Activated naive CD4-positive, alpha-beta T cell treated with anti-CD3 and anti-CD28 coated beads, Interleukin-2, amount 10 ng/mL, durations not matched to agents 7 days and 5 days (primary cell): ENCODE results near the gene MITF.

Source experiments
- CTCF ChIA-PET: fragments of 350-600 bp; sonication (Branson Sonifier 250); formaldehyde crosslinking; loops from one replicate; lab custom pipeline; 2021; ENCODE audit warnings: antibody characterized with exemption; lab: Charles Lee
- DNase-seq: peaks from one replicate; pipeline ENCODE4 v3.0.0-alpha.2; 2020
- H3K27ac Mint-ChIP-seq: one replicate; pipeline ENCODE4 v1.8.0; 2021; ENCODE audit warnings: mild to moderate bottlenecking, moderate library complexity, mixed read lengths
- H3K27me3 Mint-ChIP-seq: one replicate; pipeline ENCODE4 v1.8.0; 2021; ENCODE audit warnings: mild to moderate bottlenecking, mixed read lengths
- H3K36me3 Mint-ChIP-seq: one replicate; pipeline ENCODE4 v1.8.0; 2021; ENCODE audit warnings: mixed read lengths
- H3K4me1 Mint-ChIP-seq: one replicate; pipeline ENCODE4 v1.8.0; 2021; ENCODE audit warnings: mixed read lengths
- H3K4me3 Mint-ChIP-seq: one replicate; pipeline ENCODE4 v1.8.0; 2021; ENCODE audit warnings: mild to moderate bottlenecking, moderate library complexity, mixed read lengths
- H3K9me3 Mint-ChIP-seq: one replicate; pipeline ENCODE4 v1.8.0; 2021; ENCODE audit warnings: mixed read lengths

MITF gene

DNA sequence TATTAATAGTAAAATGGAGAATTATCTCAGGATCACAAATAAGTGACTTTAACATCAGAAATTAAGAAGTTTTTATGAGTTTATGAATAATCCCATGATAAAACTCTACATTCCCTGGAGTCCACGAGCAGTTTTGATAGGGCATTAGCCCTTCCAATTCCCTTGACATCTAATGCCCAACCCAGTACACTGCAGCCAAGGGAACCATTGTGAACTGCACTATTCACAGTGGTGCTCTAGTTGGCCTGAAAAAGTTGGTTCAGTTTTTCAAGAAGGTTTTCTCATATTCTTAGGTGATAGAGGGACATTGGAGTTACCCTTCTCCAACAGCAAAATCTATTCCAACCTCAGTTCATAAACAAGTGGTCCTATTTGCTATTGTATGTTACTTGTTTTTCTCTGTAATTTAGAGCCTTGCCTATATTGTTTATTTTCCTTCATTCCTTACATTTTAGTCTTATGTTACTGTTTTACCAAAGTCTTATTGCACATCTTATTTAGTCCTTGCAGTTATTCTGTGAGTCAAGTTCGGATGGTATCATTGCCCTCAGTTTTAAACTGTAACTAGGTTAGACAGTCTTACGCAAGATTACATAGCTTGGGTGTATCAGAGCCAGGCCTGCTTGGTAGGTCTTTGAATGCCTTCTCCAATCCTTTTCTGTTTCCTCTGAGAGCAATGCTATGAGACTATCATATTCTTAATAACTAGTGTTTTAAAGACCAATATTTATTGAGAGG lies 202.3 kb downstream of the MITF start:
- CTCF ChIA-PET, result no interaction called here
- no peaks in the 10 kb centered on the region for H3K4me1 Mint-ChIP-seq
- H3K36me3 Mint-ChIP-seq, result no peaks in the 10 kb centered on the region
- DNase-seq, result no peak
- no peaks in the 10 kb centered on the region for H3K27me3 Mint-ChIP-seq
- no peak overlapping the region for H3K4me3 Mint-ChIP-seq
- H3K9me3 Mint-ChIP-seq, result no peaks in the 10 kb centered on the region
- H3K27ac Mint-ChIP-seq, result no peak overlapping the region

DNA sequence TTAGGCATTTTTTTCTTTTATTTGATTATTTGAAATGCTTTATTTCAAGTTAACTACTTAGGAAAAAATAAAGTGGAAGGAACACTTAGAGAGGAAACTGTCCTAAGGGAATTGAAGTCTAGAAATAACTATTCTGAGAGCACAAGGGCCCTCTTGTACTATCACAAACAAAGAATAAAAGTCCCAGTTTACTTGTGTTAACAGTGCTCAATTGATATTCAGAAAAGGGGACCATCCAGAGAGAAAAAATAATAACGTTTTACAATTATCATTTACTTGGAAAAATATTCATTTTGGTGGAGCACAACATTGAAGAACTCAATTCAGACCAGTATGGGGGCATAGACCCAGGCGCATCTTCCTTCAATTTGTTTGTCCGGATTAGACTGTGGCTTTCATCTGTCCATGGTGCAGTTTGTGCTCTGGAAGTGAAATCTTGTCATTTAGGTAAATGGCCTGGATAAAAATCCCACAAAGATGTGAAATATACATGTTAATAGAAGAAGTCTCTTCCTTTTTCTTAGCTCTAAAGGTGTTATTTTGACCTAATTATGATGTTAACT lies 205.7 kb downstream of the MITF start:
- Mint-ChIP-seq H3K27me3 (no peaks in the 10 kb centered on the region), H3K4me1 (no peaks in the 10 kb centered on the region), H3K9me3 (no peaks in the 10 kb centered on the region), H3K4me3 (no peak overlapping the region), H3K36me3 (no peaks in the 10 kb centered on the region), H3K27ac (no peak overlapping the region)
- CTCF ChIA-PET, result no interaction called here
- DNase-seq, result no peak

DNA sequence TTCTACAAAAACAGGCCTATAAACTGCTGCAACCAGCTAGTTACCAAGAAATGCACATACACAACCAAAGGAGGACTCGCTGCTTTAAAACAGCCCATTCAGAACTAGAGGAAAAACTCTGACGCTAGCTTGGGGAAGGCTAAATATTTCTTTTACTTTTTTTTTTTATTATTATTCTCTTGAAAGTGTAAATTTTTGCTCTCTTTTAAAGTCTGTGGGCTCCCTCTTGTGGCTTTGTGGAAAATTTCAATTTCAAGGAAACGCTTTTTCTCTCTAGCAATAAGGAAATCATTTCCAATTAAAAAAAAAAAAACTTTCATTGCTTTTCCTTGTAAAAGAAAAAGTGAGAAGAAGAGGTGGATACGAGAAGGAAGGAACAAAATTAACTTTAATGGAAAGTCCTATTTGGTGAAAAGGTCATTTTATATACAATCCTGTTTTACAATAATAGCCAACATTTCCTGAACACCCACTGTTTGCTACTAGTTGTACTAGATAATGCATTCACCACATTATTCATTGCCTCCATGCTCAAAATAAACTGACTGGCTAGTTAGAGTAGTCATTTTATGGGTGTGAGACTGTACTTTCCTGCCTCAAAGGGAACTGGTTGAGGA lies 209.1 kb downstream of the MITF start:
- Mint-ChIP-seq H3K36me3 (no peaks in the 10 kb centered on the region), H3K4me1 (no peaks in the 10 kb centered on the region), H3K9me3 (no peaks in the 10 kb centered on the region), H3K27me3 (no peaks in the 10 kb centered on the region), H3K27ac (no peak overlapping the region), H3K4me3 (no peak overlapping the region)
- no peak for DNase-seq
- CTCF ChIA-PET, result interaction anchor here (0.7 kb wide), 1 partner anchor 822 kb away, joined by 3 read pairs; no protein-coding TSS in a partner anchor

DNA sequence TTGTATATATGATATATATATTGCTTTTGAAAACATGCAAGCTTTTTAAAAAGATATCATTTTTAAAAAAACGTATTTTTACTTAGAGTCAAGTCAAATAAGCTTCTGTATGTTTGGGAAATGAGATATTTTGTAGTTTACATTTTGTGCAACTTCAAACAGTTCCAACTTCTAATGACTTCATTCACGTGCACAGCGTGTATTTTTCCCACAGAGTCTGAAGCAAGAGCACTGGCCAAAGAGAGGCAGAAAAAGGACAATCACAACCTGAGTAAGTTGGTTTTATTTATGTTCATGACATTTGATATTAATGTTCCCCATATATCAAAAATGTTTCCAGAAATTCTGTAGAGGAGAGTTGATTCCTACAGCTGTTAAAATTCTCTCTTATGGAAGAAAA lies 212.4 kb downstream of the MITF start:
- no peaks in the 10 kb centered on the region for H3K9me3 Mint-ChIP-seq
- no peaks in the 10 kb centered on the region for H3K36me3 Mint-ChIP-seq
- H3K4me1 Mint-ChIP-seq, result no peaks in the 10 kb centered on the region
- H3K27ac Mint-ChIP-seq, result no peak overlapping the region
- H3K27me3 Mint-ChIP-seq, result no peaks in the 10 kb centered on the region
- no peak for DNase-seq
- no peak overlapping the region for H3K4me3 Mint-ChIP-seq
- CTCF ChIA-PET, result no interaction called here

DNA sequence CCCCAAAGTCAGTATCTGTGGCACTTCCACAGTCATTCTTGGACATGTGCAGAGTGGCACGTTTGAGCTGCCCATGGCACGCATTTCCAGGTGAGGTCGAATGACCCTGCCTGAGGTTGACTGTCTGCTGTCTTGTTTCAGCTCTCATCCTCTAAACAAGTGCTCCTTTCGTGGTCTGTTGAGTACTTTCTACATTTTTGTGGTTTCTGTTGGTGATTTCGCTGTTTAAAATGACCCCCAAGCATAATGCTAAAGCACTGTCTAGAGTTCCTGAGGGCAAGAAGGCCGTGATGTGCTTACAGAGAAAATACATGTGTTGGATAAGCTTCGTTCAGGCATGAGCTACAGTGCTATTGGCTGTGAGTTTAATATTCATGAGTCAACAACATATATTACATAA lies 220.3 kb downstream of the MITF start:
- Mint-ChIP-seq H3K27me3 (no peaks in the 10 kb centered on the region), H3K27ac (no peak overlapping the region), H3K9me3 (no peaks in the 10 kb centered on the region), H3K4me1 (no peaks in the 10 kb centered on the region), H3K4me3 (no peak overlapping the region), H3K36me3 (no peaks in the 10 kb centered on the region)
- no peak for DNase-seq
- CTCF ChIA-PET, result no interaction called here

DNA sequence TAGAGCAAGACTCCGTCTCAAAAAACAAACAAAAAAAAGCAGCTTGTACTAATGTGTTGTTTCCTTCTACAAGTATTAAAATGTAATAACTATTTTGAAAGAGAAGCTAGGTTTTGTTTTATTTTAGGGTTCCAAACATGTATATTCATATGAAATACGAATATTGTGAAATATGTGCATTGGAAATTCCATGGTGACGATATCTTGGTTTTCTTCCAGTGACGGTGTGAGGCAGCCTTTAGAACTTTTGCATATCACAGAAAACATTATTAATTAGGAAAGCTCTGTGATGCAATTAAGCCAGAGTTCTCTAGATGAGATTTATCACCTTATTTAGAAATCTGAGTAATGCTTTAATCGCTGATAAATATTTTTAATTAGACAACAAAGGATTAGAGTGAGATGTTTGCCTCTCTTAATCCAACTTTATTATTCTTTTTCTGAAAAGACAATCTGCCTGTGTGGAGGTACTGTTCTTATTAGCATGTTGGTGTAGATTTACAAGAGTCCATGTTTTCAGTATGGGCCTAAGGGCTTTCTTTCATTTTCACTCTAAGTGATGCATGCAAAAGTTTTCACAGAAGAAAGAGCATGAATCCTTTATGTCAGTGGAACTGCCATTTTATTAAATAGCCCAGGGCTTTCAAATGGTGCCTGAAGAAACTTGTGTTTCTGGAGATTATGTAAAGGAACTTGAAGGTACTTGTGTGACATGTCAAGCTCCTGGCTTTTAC lies 222.6 kb downstream of the MITF start:
- CTCF ChIA-PET, result no interaction called here
- Mint-ChIP-seq H3K9me3 (no peaks in the 10 kb centered on the region), H3K36me3 (no peaks in the 10 kb centered on the region), H3K27ac (no peak overlapping the region), H3K4me3 (no peak overlapping the region), H3K27me3 (peaks cover 4% of the 10 kb centered on the region), H3K4me1 (no peaks in the 10 kb centered on the region)
- DNase-seq, result no peak

DNA sequence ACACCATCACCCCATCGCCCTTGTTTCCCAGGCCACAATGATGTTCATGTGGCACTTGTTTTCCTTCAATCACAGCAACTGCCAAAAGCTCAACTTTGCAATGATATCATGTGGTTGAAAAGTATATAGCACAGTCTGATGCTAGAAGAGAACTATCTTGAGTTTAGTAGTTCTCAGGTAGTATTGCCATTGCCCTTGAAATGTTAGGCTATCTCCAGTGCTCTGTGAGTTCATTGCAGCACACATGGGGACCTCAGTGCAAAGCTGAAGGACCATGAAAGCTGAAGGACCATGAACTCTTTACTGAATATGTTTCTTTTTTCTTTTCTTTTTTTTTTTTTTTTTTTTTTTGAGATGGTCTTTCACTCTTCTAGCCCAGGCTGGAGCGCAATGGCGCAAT lies 224.4 kb downstream of the MITF start:
- Mint-ChIP-seq H3K9me3 (no peaks in the 10 kb centered on the region), H3K36me3 (no peaks in the 10 kb centered on the region), H3K27ac (no peak overlapping the region), H3K4me1 (no peaks in the 10 kb centered on the region), H3K4me3 (no peak overlapping the region), H3K27me3 (peaks cover 4% of the 10 kb centered on the region)
- CTCF ChIA-PET, result no interaction called here
- no peak for DNase-seq

DNA sequence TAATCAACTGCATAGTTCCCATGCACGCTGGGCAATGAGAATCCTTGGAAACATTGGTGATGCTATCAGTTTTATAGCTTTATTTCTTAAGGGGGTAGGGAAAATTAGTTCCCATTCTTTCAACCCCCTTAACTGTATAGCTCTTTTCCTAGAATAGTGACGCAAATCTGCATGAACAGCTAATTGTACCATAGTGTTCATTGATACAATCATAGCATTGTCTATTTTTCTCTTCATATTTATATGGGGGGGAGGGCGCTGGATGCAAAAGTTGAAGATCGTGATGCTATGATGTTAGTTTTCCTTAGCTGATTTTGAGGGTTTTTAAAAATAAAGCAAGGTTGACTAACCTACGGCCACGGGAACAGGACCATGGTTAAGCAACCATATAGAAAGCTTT lies 227.9 kb downstream of the MITF start:
- no peaks in the 10 kb centered on the region for H3K9me3 Mint-ChIP-seq
- H3K27me3 Mint-ChIP-seq, result peaks cover 4% of the 10 kb centered on the region
- no peaks in the 10 kb centered on the region for H3K36me3 Mint-ChIP-seq
- no peaks in the 10 kb centered on the region for H3K4me1 Mint-ChIP-seq
- H3K27ac Mint-ChIP-seq, result no peak overlapping the region
- no peak overlapping the region for H3K4me3 Mint-ChIP-seq
- CTCF ChIA-PET, result no interaction called here
- no peak for DNase-seq

DNA sequence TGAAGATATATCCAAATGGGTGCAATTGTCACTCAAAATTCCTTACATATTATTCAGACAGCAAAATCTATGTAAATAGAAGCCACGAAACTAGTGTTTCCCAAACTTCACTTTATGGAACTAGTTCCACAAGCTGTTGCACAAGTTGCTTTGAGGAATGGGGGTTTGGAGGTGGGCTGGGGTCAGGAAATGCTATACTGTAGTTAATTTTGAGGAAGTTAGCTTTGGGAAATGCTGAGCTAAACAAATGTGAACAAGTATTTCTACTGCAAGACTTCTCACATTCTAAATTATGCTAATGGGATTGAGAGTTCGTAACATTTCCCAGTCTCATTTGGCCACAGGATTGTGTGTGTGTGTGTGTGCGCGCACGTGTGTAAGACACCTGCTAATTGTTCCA lies 231.6 kb downstream of the MITF start:
- no peak for DNase-seq
- H3K27ac Mint-ChIP-seq, result no peak overlapping the region
- H3K4me3 Mint-ChIP-seq, result no peak overlapping the region
- no peaks in the 10 kb centered on the region for H3K27me3 Mint-ChIP-seq
- H3K4me1 Mint-ChIP-seq, result no peaks in the 10 kb centered on the region
- no peaks in the 10 kb centered on the region for H3K9me3 Mint-ChIP-seq
- CTCF ChIA-PET, result no interaction called here
- H3K36me3 Mint-ChIP-seq, result no peaks in the 10 kb centered on the region

DNA sequence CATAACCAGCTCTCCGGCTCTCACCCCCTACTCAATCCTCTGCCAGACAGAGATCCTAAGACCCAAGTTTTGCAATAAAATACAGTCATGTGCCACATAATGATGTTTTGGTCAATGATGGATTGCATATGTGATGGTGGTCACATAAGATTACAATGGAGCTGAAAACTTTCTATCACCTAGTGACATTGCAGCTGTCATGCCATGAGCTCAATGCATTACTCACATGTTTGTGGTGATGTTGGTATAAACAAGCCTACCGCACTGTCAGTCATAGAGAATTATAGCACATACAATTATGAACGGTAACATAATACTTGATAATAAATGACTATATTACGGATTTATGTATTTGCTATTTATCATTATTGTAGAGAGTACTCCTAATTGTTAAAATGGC lies 233.4 kb downstream of the MITF start:
- Mint-ChIP-seq H3K27me3 (no peaks in the 10 kb centered on the region), H3K4me3 (no peak overlapping the region), H3K27ac (no peak overlapping the region), H3K4me1 (no peaks in the 10 kb centered on the region), H3K36me3 (no peaks in the 10 kb centered on the region), H3K9me3 (peaks cover 9% of the 10 kb centered on the region)
- CTCF ChIA-PET, result no interaction called here
- DNase-seq, result no peak

DNA sequence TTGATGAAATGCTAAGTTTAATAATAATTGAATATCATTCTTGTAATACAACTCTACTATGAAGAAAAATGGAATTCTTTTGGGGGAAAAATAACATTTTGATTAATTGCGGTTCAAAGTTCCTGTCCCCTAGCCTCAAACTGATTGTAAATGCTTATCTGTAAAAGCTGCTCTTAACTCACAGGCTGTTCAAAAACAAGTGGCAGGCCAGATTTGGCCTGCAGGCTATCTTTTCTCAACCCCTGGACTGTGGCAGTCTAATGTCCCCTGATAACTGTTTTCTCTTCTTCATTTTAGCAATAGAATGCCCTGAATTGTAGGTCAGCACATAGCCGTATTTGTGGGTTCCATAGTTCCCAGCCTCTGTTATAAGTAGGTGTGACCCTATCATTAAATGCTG lies 236.8 kb downstream of the MITF start:
- no peak overlapping the region for H3K27ac Mint-ChIP-seq
- H3K27me3 Mint-ChIP-seq, result no peaks in the 10 kb centered on the region
- DNase-seq, result no peak
- H3K4me3 Mint-ChIP-seq, result no peak overlapping the region
- no peaks in the 10 kb centered on the region for H3K36me3 Mint-ChIP-seq
- H3K4me1 Mint-ChIP-seq, result no peaks in the 10 kb centered on the region
- CTCF ChIA-PET, result no interaction called here
- H3K9me3 Mint-ChIP-seq, result peaks cover 17% of the 10 kb centered on the region

DNA sequence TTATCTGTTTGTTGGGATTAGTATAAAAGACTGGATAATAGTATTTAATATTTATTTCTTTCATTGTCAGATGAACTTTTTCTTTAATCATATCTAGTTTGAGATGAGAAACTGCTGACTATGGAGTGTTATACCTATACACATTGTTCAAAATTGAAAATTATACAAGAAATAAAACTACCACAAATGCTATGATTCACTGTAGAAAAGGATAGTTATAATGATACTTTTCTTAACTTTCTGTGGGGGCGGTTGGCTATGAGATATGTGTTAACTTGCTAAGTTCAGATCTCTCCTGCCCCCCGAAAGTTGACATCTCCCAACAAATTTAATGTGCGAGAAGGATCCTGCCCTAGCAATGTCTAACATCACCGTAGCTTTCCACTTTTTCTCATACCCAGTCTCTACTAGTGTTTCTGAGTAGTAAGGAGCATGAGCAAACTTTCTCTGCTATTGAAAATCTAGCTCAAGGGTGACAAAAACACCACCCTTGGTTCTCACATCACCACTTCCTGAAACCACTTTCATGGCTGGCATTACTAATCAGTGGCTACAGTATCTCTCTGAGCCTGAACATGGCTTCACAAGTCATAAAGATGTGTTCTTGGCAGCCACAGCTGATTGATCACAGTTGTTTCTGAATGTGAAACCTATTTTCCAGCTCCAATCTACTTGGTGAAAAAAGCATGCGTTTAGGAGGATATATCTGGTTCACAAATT lies 244.4 kb downstream of the MITF start:
- Mint-ChIP-seq H3K4me3 (no peak overlapping the region), H3K4me1 (no peaks in the 10 kb centered on the region), H3K9me3 (no peaks in the 10 kb centered on the region), H3K27me3 (no peaks in the 10 kb centered on the region), H3K27ac (no peak overlapping the region), H3K36me3 (no peaks in the 10 kb centered on the region)
- no peak for DNase-seq
- CTCF ChIA-PET, result no interaction called here

DNA sequence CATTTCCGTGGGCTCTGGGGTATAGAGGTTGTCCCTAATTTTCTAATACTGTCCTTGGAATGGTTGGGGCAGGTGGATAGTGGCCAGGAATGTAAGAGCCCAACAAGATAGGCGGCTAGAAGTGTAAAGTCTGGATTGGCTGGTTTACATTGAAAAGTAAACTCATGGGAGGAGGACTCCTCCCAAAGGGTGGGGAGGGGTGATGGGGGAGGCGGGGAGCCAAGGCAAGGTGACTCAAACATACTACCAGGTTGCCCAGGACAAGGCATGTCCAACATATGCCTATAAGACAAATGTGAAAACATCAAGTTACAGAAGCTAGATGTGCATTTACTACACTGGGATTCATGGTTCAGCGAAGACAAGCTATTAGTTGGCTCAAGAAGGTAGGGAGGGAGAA lies 246.0 kb downstream of the MITF start:
- no peak overlapping the region for H3K4me3 Mint-ChIP-seq
- no peaks in the 10 kb centered on the region for H3K4me1 Mint-ChIP-seq
- H3K27ac Mint-ChIP-seq, result no peak overlapping the region
- CTCF ChIA-PET, result no interaction called here
- H3K36me3 Mint-ChIP-seq, result no peaks in the 10 kb centered on the region
- no peaks in the 10 kb centered on the region for H3K9me3 Mint-ChIP-seq
- no peaks in the 10 kb centered on the region for H3K27me3 Mint-ChIP-seq
- DNase-seq, result no peak

DNA sequence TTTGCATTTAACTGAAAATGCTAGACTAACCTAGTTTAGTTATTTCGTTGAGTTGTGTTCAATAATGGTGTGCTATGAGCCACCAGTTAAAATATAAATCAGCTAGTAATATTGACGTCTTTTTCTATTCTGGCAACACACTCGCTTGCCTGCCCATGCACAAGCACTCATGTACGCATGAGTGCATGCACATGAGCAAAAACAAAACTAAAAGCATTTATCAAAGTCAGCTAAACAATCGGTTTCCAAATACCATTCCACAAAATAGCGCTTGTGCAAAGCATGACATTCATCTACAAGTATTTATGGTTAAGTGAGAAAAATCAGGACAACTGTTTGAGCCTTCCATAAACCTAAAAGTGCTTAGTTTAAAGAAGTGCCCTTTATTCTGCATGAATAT lies 247.2 kb downstream of the MITF start:
- H3K36me3 Mint-ChIP-seq, result no peaks in the 10 kb centered on the region
- no peak for DNase-seq
- H3K9me3 Mint-ChIP-seq, result no peaks in the 10 kb centered on the region
- H3K27ac Mint-ChIP-seq, result no peak overlapping the region
- H3K27me3 Mint-ChIP-seq, result no peaks in the 10 kb centered on the region
- CTCF ChIA-PET, result no interaction called here
- H3K4me3 Mint-ChIP-seq, result no peak overlapping the region
- H3K4me1 Mint-ChIP-seq, result no peaks in the 10 kb centered on the region
